ENCODE measurements around the gene NT5DC4.

The NT5DC4 gene

DNA sequence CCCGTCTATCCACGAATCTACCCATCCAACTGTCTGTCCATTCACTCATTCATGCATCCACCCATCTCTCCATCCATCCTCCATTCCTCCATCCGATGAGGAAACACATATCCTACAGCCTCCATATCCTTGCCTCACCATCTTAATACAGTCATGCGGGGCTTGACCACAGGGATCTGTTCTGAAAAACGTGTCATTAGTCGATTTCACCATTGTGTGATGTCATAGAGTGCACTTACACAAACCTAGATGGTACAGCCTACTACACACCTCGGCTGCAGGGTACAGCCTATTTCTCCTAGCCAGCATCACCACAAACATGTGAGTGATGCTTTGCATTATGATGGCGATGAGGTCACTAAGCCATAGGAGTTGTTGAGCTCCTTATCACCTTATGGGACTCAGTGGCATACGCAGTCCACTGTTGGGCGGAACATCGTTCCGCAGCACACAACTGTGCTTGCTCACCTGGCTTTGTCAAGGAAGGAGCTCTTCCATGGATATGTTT lies 1.9 kb upstream of the NT5DC4 start:
- TF ChIP-seq, protein P1, sequence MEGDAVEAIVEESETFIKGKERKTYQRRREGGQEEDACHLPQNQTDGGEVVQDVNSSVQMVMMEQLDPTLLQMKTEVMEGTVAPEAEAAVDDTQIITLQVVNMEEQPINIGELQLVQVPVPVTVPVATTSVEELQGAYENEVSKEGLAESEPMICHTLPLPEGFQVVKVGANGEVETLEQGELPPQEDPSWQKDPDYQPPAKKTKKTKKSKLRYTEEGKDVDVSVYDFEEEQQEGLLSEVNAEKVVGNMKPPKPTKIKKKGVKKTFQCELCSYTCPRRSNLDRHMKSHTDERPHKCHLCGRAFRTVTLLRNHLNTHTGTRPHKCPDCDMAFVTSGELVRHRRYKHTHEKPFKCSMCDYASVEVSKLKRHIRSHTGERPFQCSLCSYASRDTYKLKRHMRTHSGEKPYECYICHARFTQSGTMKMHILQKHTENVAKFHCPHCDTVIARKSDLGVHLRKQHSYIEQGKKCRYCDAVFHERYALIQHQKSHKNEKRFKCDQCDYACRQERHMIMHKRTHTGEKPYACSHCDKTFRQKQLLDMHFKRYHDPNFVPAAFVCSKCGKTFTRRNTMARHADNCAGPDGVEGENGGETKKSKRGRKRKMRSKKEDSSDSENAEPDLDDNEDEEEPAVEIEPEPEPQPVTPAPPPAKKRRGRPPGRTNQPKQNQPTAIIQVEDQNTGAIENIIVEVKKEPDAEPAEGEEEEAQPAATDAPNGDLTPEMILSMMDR (conservative IDR thresholded peaks at IDR 0.05) = no peak
- no peak overlapping the region for H3K27ac ChIP-seq

DNA sequence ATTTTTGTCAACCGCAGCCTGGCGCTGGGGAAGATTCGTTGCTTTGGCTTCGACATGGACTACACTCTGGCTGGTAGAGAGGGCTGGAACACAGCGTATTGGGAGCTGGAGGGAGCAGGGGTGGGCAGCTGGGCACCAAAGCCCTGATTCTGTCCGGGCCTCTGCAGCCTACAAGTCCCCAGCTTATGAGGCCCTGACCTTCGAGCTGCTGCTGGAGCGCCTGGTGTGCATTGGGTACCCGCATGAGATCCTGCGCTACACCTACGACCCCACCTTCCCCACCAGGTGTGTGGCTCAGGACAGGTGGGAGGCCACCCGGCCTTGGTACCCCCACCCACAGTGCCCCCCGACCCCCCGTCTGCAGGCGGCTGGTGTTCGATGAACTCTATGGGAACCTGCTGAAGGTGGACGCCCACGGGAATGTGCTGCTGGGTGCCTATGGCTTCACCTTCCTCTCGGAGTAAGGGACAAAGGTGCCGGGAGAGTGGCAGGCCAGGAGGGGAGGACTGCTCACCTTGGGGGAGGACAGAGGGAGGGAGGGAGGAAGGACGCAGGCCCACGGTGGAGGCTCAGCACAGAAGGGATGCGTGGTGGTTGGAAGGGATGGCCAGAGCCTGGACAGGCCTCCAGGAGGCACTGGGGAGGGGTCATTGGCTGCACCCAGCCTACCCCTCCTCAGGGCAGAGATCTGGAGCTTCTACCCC lies 1.2 kb downstream of the NT5DC4 start:
- no peak overlapping the region for H3K27ac ChIP-seq
- TF ChIP-seq, protein P1 (conservative IDR thresholded peaks at IDR 0.05) = no peak

DNA sequence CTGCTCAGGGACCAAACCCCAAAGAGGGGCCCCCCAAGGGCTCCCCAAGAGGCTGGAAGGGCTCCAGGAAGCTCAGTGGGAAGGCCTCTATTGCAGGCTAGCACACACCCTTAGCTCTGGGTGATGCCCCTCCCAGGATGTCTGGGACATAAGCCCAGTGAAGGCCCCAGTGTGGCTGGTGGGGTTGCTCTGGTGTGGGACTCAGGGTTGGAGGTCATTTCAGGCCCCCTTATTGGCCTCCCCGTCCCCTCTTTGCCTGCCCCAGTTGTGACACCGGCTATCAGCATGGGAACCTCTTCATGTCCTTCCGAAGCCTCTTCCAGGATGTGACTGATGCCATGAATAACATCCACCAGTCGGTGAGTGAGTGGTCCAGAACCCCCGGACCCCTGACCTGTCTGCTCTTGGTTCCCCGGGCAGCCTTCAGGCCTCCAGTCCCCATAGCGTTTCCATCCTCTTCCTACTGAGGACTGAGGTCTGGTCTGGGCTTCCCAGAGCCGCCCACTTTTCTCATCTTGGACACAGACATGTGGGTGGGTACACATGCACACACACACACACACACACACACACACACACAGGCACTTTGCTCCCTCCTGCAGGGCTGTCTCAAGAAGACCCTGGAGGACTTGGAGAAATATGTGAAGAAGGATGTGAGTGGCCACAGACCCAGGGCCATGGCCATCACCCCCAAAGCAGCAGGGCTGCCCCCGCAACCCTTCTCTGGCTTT lies 2.2 kb downstream of the NT5DC4 start:
- TF ChIP-seq, protein P1 (conservative IDR thresholded peaks at IDR 0.05) = no peak
- no peak overlapping the region for H3K27ac ChIP-seq

DNA sequence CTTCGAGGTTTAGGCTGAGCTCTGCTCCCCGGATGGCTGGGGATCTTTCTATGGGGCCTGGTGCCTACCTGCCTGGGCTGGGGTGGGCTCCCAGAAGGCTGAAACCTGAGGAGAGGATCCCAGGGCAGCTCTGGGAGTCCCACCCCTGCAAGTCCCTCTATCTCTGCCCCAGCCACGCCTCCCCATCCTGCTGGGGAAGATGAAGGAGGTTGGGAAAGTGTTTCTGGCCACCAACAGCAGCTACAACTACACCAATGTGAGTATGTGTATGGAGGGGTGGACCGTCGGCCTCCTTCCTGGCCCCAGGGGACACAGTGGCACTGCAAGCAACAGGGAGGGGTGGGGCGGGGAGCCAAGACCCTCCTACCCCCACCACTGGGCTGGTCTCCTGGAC lies 2.7 kb downstream of the NT5DC4 start:
- H3K27ac ChIP-seq = no peak overlapping the region
- TF ChIP-seq, protein P1 (conservative IDR thresholded peaks at IDR 0.05) = no peak

DNA sequence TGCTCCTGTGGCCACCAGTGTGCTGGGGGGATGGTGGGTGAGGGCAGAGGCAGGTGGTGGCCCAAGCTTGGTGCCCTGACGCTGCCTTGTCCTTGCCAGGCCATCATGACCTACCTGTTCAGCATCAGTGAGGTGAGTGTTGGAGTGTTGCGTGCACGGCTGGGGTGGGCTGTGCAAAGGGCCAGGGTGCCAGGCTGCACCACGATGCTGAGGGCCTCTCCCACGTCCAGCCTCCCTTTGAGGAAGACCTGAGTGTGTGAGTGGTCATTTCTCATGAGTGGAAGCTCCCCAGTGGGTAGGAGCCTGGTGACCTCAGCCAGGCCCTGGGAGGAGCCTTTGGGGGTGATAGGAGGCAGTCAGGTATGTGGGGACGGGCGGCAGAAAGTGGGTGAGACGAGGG lies 3.2 kb downstream of the NT5DC4 start:
- TF ChIP-seq, protein P1 (conservative IDR thresholded peaks at IDR 0.05) = no peak
- H3K27ac ChIP-seq = no peak overlapping the region

DNA sequence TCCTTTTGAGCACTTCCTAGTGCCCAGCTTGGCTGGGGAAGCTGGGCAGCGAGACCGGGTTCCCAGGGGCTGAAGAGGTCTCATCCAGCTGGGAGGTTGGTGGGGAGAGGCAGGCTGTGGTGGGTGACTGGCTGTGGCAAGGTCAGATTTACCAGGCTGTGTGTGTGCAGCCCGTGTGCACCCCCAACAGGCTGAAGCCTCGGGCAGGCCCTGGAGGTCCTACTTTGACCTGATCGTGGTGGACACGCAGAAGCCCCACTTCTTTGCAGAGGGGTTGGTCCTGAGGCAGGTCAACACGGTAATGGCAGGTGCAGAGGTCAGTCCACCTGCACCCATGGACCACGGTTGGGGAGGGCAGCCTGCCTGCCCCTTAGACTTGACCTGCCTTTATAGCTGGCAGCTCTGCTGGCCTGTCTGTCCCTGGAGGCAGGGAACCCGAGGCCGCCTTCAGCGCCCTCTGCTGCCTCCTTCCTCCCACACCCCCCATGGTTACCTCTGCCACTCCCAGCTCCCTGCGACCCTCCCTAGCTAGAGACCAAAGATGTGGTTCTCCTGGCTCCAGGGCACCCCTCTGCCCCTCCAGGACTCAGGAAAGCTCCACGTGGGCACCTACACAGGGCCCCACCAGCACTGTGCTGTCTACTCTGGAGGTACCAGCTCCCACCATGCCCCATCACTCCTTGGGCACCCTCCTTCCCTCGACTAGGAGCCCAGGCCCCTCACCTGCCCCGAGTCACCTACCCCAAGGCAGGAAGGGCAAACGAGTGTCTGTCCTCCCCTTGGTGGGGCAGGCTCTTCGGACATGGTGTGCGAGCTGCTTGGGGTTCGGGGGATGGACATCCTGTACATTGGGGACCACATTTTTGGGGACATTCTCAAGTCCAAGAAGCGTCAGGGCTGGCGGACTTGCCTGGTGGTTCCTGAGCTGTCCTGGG lies 4.0 kb downstream of the NT5DC4 start:
- H3K27ac ChIP-seq = no peak overlapping the region
- TF ChIP-seq, protein P1 (conservative IDR thresholded peaks at IDR 0.05) = no peak

Measured in VCaP (cell line).